ENCODE measurements around the gene CNPY3.
A peak's percentile ranks its signal among the peaks of the same experiment; 100 is the strongest.
"Not testable (repeated sequence)": the region's sequence is repeated elsewhere in the genome, so short reads cannot be mapped to it uniquely, and the experiment has no call there.

Gene CNPY3

DNA sequence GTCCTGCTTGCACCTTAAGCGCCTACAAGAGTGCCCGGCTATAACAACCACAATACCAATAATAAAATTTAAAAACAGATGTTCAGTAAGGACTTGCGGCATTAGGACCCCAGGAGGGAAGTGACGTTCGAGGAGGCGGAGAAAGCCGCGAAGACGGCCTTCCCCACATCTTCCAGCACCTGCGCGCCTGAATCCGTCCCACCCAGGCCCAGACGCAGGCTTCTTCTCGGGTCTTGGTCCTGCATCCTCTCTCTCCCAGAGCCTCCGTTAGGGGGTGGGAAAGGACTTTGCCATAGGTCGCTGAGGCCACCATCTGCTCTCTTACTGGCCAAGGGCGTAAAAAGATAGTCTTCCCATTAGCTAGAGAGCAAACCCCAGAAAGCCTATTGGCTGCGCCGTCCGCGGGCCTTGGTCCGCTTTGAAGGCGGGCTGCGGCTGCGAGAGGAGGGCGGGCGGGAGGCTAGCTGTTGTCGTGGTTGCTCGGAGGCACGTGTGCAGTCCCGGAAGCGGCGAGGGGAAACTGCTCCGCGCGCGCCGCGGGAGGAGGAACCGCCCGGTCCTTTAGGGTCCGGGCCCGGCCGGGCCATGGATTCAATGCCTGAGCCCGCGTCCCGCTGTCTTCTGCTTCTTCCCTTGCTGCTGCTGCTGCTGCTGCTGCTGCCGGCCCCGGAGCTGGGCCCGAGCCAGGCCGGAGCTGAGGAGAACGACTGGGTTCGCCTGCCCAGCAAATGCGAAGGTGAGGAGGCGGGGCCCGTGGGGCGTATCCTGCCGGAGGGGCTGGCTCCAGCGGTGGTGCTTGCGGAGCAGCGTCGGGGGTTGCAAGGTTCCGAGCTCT lies at the start of gene CNPY3:
Gene CNPY3 (plus strand): TSS at position 495 of the 835 bp plus-strand sequence. CDS start 91 bp downstream, at position 586.
- DNase-seq, result peak; percentile 95 to 96

DNA sequence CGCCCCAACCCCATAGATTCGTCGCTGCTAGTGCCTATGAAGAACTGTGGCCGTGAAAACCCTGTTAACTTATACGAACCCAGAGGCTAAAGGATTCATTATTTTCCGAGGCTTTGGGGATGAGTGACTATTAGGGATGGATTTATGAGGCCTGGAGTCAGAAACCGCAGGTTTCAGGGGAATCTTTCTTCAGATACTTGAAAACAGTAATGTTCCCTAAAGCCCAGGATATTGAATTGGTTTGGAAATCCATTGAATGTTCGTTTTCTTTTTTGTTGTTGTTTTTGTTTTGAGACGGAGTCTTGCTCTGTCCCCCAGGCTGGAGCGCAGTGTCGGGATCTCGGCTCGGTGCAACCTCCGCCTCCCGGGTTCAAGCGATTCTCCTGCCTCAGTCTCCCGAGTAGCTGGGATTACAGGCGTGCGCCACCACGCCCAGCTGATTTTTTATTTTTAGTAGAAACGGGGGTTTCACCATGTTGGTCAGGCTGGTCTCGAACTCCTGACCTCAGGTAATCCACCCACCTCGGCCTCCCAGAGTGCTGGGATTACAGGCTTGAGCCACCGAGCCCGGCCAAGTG lies 49.0 kb upstream of the CNPY3 start:
- DNase-seq, result not testable (repeated sequence)

DNA sequence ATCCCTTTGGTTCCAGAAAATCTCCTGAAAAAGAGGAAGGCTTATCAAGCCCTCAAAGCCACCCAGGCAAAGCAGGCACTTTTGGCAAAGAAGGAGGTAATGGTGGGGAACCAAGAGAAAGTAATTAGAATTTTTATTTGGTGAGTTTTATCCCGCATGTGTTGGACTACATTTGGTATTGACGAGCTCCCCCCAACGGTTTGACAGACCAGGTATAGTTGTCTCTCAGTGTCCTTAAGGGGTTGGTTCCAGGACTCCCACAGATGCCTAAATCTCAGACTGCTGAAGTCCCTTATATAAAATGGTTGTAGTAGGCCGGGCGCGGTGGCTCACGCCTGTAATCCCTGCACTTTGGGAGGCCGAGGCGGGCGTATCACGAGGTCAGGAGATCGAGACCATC lies 48.4 kb upstream of the CNPY3 start:
- not testable (repeated sequence) for DNase-seq

DNA sequence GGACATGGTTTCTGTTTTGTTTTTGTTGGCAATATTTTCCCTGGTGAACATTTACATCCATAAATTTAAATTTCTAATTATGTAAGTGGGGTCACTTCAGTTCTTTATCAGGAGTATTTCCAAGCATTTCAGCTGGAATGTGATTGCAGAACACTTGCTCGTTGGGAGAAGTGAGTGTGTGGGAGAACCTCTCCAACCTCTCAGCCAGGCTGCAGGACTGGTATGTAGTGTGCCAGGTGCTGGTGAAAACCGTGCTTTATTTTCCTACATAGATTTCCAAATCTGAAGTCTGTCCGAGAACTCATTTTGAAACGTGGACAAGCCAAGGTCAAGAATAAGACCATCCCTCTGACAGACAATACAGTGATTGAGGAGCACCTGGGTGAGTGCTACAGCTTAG lies 43.6 kb upstream of the CNPY3 start:
- no peak for DNase-seq

- not testable (repeated sequence) for DNase-seq
Measured at GRCh38 chr6:42888201-42888600, 41.1 kb upstream of the CNPY3 start.

DNA sequence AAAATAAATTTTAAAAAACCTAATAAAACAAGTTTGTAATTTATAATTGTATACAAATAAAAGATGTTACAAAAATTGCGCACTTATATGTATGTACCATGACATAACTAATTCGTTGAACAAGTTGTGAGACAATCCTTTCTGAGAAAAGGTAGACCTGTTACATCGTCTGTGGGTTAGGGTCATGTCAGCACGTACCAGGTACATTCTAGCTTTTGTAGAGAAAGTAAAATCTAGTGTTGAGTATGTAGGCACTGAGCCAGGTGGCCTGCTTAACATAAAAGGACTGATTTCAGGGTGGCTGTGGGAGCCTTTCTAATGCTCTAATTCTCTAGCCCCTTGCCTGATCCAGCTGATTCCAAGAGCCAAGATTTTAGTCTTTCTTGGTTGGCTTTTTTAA lies 39.5 kb upstream of the CNPY3 start:
- no peak for DNase-seq

DNA sequence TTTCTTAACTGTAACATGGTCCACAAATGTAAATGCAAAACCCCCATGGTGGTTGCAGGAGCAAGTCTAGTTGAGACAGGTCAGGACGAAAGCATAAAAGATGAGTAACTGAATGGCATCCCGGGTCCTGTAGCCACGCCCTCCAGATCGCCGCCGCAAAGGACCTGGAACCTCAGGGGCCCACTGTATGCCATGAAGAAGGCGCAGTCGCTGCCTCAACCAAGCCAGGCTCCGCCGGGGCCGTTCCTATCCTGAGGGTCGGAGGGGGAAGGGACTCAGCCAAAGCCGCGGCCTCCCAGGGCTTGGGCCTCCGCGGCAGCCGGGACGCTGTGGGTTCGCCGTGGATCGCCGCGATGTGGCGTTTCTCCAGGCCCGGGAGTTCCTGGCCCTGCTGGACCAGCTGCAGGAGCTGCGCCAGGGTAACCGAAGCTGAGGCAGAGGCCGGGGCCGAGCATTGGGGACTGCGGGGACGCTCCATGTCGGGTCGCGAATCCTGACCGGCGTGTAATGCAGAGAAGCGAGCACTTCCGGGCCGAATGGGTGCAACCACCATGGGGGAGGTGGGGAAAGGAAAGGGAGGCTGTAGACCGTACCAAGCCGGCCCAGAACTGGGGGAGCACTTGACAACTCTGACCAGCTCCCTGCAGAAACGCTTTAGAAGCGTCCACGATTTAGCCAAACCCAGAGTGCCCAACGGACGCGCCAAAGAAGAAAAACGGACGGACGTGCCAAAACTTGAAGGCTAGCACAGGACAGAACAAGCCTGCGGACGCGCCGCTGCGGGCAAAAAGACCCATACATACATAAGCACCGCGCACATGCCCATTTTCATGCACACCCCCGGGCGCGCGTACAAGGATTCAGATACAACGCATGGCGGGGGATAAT lies 38.7 kb upstream of the CNPY3 start:
- peak; percentile 91 for DNase-seq

DNA sequence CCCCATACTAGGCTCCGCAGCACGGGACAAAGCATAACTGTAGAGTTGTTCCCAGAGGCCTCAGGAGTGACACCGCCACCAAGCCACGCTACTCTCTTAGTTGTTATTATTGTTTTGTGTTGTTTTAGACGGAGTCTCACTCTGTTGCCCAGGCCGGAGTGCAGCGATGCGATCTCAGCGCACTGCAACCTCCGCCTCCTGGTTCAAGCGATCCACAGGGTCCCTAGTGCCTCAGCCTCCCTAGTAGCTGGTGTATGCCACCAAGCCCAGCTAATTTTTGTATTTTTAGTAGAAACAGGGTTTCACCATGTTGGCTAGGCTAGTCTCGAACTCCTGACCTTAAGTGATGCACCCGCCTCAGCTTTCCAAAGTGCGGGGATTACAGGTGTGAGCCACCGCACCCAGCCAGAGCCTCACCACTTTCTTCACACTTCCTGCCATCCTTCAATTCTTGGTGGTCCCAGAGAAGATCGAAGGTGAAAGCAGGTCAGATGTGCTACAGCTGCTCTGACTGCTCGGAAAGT lies 38.0 kb upstream of the CNPY3 start:
- no peak for DNase-seq

DNA sequence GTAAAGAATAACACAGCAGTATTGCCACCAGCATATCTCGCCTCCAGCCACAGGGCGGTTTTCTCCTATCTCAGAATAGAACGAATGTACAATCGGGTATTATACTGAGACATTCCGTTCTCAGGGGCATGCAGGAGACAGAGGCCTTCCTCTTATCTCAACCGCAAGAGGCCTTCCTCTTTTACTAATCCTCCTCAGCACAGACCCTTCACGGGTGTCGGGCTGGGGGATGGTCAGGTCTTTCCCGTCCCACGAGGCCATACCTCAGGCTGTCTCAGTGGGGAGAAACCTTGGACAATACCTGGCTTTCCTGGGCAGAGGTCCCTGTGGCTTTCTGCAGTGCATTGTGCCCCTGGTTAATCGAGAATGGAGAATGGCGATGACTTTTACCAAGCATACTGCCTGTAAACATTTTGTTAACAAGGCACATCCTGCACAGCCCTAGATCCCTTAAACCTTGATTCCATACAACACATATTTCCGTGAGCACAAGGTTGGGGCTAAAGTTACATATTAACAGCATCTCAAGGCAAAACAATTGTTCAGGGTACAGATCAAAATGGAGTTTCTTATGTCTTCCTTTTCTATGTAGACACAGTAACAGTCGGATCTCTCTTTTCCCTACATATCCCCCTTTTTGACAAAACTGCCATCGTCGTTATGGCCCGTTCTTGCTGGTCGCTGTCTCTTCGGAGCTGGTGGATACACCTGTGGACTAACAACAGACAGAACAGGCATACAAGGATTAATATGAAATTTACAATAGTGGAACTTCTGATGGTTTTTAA lies 35.0 kb upstream of the CNPY3 start:
- not testable (repeated sequence) for DNase-seq

DNA sequence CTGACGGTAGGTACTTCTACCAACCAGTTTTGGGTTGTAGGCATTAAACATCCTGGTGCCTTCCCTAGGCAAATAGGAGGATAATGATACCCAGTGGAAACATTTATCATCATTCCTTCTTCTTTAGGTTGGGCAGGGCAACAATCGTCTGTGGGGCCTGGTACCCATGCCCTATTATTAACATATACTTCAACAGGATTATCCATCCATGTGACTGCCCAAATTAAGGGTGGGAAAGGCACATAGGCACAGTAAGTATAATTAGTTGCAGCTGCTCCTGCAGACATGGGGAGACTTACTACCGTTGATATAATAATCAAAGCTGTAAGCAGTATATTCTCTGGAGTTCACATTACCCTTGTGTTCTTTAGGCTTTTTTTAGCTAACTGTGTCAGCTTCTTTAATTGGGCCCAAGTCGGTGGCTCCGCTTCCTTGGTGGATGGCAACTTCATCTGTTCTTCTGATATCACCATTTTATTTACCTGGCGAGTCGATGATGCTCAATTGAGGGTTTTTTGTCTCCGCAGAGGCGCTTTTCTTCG lies 33.0 kb upstream of the CNPY3 start:
- peak in 1 of 2 experiments; percentile 28 for DNase-seq

DNA sequence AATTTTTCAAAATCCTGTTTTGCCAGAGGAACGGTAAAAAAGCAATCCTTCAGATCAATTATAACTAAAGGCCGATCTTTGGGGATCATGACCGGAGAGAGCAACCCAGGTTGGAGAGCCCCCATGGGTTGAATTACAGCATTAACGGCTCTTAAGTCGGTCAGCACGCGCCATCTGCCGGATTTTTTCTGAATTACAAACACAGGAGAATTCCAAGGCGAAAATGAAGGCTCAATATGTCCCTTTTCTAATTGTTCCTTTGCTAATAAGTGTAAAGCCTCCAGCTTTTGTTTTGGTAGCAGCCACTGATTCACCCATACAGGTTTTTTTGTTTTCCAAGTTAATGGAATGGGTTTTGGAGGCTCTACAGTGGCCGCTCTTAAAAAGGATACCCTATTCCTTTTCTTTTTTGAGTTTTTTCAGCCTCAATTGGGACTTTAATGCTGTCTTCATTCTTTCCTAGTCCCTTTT lies 30.4 kb upstream of the CNPY3 start:
- peak; percentile 62 to 72 for DNase-seq

DNA sequence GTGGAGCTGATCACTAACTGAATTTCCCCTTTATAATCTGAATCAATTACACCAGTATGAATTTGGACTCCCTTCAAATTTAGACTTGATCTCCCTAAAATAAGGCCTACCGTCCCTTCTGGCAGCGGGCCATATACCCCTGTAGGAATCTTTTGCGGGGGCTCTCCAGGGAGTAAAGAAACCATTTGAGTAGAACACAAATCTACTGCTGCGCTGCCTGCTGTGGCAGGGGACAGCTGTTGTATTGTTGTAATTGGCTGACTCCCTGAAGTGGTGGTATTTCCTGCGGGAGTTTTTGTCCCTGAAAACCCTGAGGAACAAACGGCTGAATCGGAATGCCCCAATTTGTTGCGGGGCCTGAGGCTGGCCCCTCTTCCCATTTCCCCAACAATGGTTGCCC lies 29.4 kb upstream of the CNPY3 start:
- DNase-seq, result no peak

- DNase-seq, result peak; percentile 69 to 80
Measured at GRCh38 chr6:42901538-42901957, 27.7 kb upstream of the CNPY3 start.

DNA sequence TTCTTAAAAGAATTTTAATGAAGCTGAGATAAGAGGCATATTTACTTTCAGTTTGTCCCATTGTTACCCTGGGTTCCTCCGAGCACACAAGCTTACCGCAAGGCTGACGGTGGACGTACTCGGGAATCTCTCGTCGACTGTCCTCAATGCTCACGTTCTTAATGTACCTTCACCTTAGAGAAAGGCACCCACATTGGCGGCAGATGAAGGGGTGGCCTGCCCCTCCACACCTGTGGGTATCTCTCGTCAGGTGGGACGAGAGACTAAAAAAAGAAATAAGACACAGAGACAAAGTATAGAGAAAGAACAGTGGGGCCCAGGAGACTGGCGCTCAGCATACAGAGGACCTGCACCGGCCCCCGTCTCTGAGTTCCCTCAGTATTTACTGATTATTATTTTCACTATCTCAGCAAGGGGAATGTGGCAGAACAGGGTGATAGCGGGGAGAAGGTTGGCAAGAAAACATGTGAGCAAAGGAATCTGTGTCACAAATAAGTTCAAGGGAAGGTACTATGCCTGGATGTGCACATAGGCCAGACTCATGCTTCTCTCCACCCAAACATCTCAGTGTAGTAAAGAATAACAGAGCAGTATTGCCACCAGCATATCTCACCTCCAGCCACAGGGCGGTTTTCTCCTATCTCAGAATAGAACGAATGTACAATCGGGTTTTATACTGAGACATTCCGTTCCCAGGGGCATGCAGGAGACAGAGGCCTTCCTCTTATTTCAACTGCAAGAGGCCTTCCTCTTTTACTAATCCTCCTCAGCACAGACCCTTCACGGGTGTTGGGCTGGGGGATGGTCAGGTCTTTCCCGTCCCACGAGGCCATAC lies 26.6 kb upstream of the CNPY3 start:
- not testable (repeated sequence) for DNase-seq

DNA sequence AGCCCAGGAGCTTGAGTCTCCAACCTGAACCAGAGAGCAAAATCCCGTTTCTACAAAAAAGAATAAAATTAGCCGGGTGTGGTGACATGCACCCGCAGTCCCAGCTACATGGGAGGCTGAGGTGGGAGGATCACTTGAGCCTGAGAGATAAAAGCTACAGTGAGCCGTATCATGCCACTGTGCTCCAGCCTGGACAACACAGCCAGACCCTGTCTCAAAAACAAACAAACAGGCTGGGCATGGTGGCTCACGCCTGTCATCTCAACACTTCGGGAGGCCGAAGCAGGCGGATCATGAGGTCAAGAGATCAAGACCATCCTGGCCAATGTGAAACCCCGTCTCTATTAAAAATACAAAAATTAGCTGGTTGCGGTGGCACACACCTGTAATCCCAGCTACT lies 24.8 kb upstream of the CNPY3 start:
- DNase-seq, result no peak

GRCh38 chr6:42907336-42907735 lies 21.9 kb upstream of the CNPY3 start:
- no peak for DNase-seq

GRCh38 chr6:42909835-42910234 lies 19.4 kb upstream of the CNPY3 start:
- DNase-seq, result no peak

- DNase-seq, result no peak
Measured at GRCh38 chr6:42911171-42912021, 17.9 kb upstream of the CNPY3 start.

DNA sequence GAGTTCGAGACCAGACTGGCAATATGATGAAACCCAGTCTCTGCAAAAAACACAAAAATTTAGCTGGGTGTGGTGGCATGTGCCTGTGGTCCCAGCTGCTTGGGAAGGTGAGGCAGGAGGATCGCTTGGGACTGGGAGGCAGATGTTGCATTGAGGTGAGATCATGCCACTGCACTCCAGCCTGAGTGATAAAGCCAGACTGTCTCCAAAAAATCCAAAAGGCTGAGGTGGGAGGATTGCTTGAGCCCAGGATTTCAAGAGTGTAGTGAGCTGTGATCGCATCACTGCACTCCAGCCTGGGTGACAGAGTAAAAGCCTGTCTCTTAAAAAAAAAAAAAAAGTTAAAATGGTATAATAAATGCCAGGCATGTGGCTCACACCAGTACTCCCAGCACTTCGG lies 14.7 kb upstream of the CNPY3 start:
- DNase-seq, result no peak

DNA sequence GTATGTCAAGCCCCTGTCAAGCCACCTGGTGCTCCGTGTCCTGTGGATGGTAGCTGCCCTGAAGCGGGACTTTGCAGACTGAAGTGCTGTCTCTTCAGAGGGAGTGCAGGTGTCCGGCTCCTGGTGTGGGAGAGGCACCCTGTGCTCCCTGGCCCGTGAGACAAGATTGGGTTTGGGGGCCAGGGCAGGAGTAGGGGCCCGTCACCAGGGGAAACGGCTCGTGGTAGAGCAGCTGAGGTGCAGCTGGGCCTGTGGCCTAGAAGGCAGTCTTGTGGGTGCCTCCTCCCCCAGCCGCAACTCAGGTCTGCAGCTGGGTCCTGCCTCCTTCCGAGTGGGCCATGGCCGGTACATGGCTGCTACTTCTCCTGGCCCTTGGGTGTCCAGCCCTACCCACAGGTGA lies 13.5 kb upstream of the CNPY3 start, which contains the start of gene PTCRA:
Gene PTCRA (plus strand): TSS at position 322 of the 400 bp plus-strand sequence. CDS start 17 bp downstream, at position 339.
- DNase-seq, result no peak

All from NCI-H1930 (cell line).